ENCODE measurements around the gene SRPK1. TPM values are rescaled to one million over a fixed set of nuclear protein-coding genes. Genes with fewer than 3 reads are reported as not detected.

The SRPK1 gene
- total RNA-seq = 10 to 100 TPM; 33.1 to 55.5 TPM
- polyA plus RNA-seq (ENCODE audit: insufficient read length in 2 of 2) = 10 to 100 TPM; 41.1 to 43.5 TPM
- long read RNA-seq, donor 1, full-length matches to known transcripts = 2 of 8 reads
- long read RNA-seq, donor 1, partial matches to known transcripts = 6 of 8 reads
- long read RNA-seq, donor 1, other reads (novel, unspliced or antisense) = 0 of 8 reads
- long read RNA-seq, donor 2 = 0 reads
- long read RNA-seq, donor 3, full-length matches to known transcripts = 1 of 6 reads
- long read RNA-seq, donor 3, partial matches to known transcripts = 5 of 6 reads
- long read RNA-seq, donor 3, other reads (novel, unspliced or antisense) = 0 of 6 reads
- long read RNA-seq, donor 4, full-length matches to known transcripts = 4 of 10 reads
- long read RNA-seq, donor 4, partial matches to known transcripts = 6 of 10 reads
- long read RNA-seq, donor 4, other reads (novel, unspliced or antisense) = 0 of 10 reads

GRCh38 chr6:35920793-35921732, at the start of gene SRPK1:
SRPK1 (minus strand) TSS chr6:35921098; CDS start chr6:35921056, 42 bp downstream.
- Histone ChIP-seq H3K4me1 (ENCODE audit: control insufficient read depth, insufficient read depth, low read length) (peaks cover 10% of the 10 kb centered on the region), H3K4me3 (ENCODE audit: low read depth, low read length) (peak within 1 kb of the TSS; percentile 55), H3K36me3 (ENCODE audit: control insufficient read depth, insufficient read depth, low read length) (no peaks in the 10 kb centered on the region), H3K27ac (ENCODE audit: low read depth, low read length) (no peak within 1 kb of the TSS), H3K27me3 (ENCODE audit: control insufficient read depth, insufficient read depth, low read length) (no peaks in the 10 kb centered on the region), H3K9me3 (ENCODE audit: control insufficient read depth, insufficient read depth, low read length) (no peaks in the 10 kb centered on the region)
- DNase-seq (ENCODE audit: low read depth in 4 of 6, low spot score in 6 of 6) = peak; percentile 70 to 97 (median 84)
- 0% methylated on average over 58 of the region's 69 CpGs for WGBS (ENCODE audit: insufficient coverage)

GRCh38 chr6:35970181-35970580, 49.3 kb upstream of the SRPK1 start:
- H3K36me3 ChIP-seq (ENCODE audit: control insufficient read depth, insufficient read depth, low read length) = no peaks in the 10 kb centered on the region
- DNase-seq (ENCODE audit: low read depth in 4 of 6, low spot score in 6 of 6) = no peak
- H3K27ac ChIP-seq (ENCODE audit: low read depth, low read length) = no peak overlapping the region
- H3K9me3 ChIP-seq (ENCODE audit: control insufficient read depth, insufficient read depth, low read length) = no peaks in the 10 kb centered on the region
- H3K27me3 ChIP-seq (ENCODE audit: control insufficient read depth, insufficient read depth, low read length) = no peaks in the 10 kb centered on the region
- WGBS (ENCODE audit: insufficient coverage) = no CpG with 5 or more reads among the region's 4 CpGs
- H3K4me3 ChIP-seq (ENCODE audit: low read depth, low read length) = no peak overlapping the region
- H3K4me1 ChIP-seq (ENCODE audit: control insufficient read depth, insufficient read depth, low read length) = no peaks in the 10 kb centered on the region

- no peaks in the 10 kb centered on the region for H3K9me3 ChIP-seq (ENCODE audit: control insufficient read depth, insufficient read depth, low read length)
- H3K4me1 ChIP-seq (ENCODE audit: control insufficient read depth, insufficient read depth, low read length) = no peaks in the 10 kb centered on the region
- H3K4me3 ChIP-seq (ENCODE audit: low read depth, low read length) = no peak overlapping the region
- no peaks in the 10 kb centered on the region for H3K27me3 ChIP-seq (ENCODE audit: control insufficient read depth, insufficient read depth, low read length)
- no peaks in the 10 kb centered on the region for H3K36me3 ChIP-seq (ENCODE audit: control insufficient read depth, insufficient read depth, low read length)
- no peak overlapping the region for H3K27ac ChIP-seq (ENCODE audit: low read depth, low read length)
- DNase-seq (ENCODE audit: low read depth in 4 of 6, low spot score in 6 of 6) = peak in 1 of 6 donors; percentile 70
These were observed 48.7 kb upstream of the SRPK1 start for GRCh38 chr6:35969646-35970045.

GRCh38 chr6:35968821-35969220, 47.9 kb upstream of the SRPK1 start:
- no peak overlapping the region for H3K27ac ChIP-seq (ENCODE audit: low read depth, low read length)
- 100% methylated on average over 3 of the region's 4 CpGs for WGBS (ENCODE audit: insufficient coverage)
- DNase-seq (ENCODE audit: low read depth in 4 of 6, low spot score in 6 of 6) = peak in 1 of 6 donors; percentile 34

GRCh38 chr6:35967076-35967774, 46.3 kb upstream of the SRPK1 start:
- no peaks in the 10 kb centered on the region for H3K4me1 ChIP-seq (ENCODE audit: control insufficient read depth, insufficient read depth, low read length)
- H3K27me3 ChIP-seq (ENCODE audit: control insufficient read depth, insufficient read depth, low read length) = no peaks in the 10 kb centered on the region
- H3K4me3 ChIP-seq (ENCODE audit: low read depth, low read length) = no peak overlapping the region
- 100% methylated on average over 2 of the region's 4 CpGs for WGBS (ENCODE audit: insufficient coverage)
- no peak overlapping the region for H3K27ac ChIP-seq (ENCODE audit: low read depth, low read length)
- peak in 1 of 6 donors; percentile 67 for DNase-seq (ENCODE audit: low read depth in 4 of 6, low spot score in 6 of 6)
- no peaks in the 10 kb centered on the region for H3K9me3 ChIP-seq (ENCODE audit: control insufficient read depth, insufficient read depth, low read length)
- no peaks in the 10 kb centered on the region for H3K36me3 ChIP-seq (ENCODE audit: control insufficient read depth, insufficient read depth, low read length)

More at GRCh38 chr6:35968821-35969220, 47.9 kb upstream of the SRPK1 start:
- no peak overlapping the region for H3K4me3 ChIP-seq (ENCODE audit: low read depth, low read length)
- H3K27me3 ChIP-seq (ENCODE audit: control insufficient read depth, insufficient read depth, low read length) = no peaks in the 10 kb centered on the region
- H3K9me3 ChIP-seq (ENCODE audit: control insufficient read depth, insufficient read depth, low read length) = no peaks in the 10 kb centered on the region
- H3K36me3 ChIP-seq (ENCODE audit: control insufficient read depth, insufficient read depth, low read length) = no peaks in the 10 kb centered on the region
- H3K4me1 ChIP-seq (ENCODE audit: control insufficient read depth, insufficient read depth, low read length) = no peaks in the 10 kb centered on the region

GRCh38 chr6:35962779-35963560, 42.1 kb upstream of the SRPK1 start:
- WGBS (ENCODE audit: insufficient coverage) = 92% methylated on average over 11 of the region's 14 CpGs
- Histone ChIP-seq H3K4me1 (ENCODE audit: control insufficient read depth, insufficient read depth, low read length) (no peaks in the 10 kb centered on the region), H3K27me3 (ENCODE audit: control insufficient read depth, insufficient read depth, low read length) (no peaks in the 10 kb centered on the region), H3K4me3 (ENCODE audit: low read depth, low read length) (no peak overlapping the region), H3K9me3 (ENCODE audit: control insufficient read depth, insufficient read depth, low read length) (no peaks in the 10 kb centered on the region), H3K27ac (ENCODE audit: low read depth, low read length) (no peak overlapping the region), H3K36me3 (ENCODE audit: control insufficient read depth, insufficient read depth, low read length) (no peaks in the 10 kb centered on the region)
- no peak for DNase-seq (ENCODE audit: low read depth in 4 of 6, low spot score in 6 of 6)

GRCh38 chr6:35960187-35960586, 39.3 kb upstream of the SRPK1 start:
- Histone ChIP-seq H3K36me3 (ENCODE audit: control insufficient read depth, insufficient read depth, low read length) (no peaks in the 10 kb centered on the region), H3K27me3 (ENCODE audit: control insufficient read depth, insufficient read depth, low read length) (no peaks in the 10 kb centered on the region), H3K4me1 (ENCODE audit: control insufficient read depth, insufficient read depth, low read length) (no peaks in the 10 kb centered on the region), H3K9me3 (ENCODE audit: control insufficient read depth, insufficient read depth, low read length) (no peaks in the 10 kb centered on the region), H3K27ac (ENCODE audit: low read depth, low read length) (no peak overlapping the region), H3K4me3 (ENCODE audit: low read depth, low read length) (no peak overlapping the region)
- no peak for DNase-seq (ENCODE audit: low read depth in 4 of 6, low spot score in 6 of 6)
- no CpG with 5 or more reads among the region's 2 CpGs for WGBS (ENCODE audit: insufficient coverage)

- Histone ChIP-seq H3K36me3 (ENCODE audit: control insufficient read depth, insufficient read depth, low read length) (no peaks in the 10 kb centered on the region), H3K27me3 (ENCODE audit: control insufficient read depth, insufficient read depth, low read length) (no peaks in the 10 kb centered on the region), H3K4me1 (ENCODE audit: control insufficient read depth, insufficient read depth, low read length) (no peaks in the 10 kb centered on the region), H3K4me3 (ENCODE audit: low read depth, low read length) (no peak overlapping the region), H3K27ac (ENCODE audit: low read depth, low read length) (no peak overlapping the region), H3K9me3 (ENCODE audit: control insufficient read depth, insufficient read depth, low read length) (no peaks in the 10 kb centered on the region)
- no peak for DNase-seq (ENCODE audit: low read depth in 4 of 6, low spot score in 6 of 6)
- no CpG with 5 or more reads among the region's 4 CpGs for WGBS (ENCODE audit: insufficient coverage)
These were observed 35.1 kb upstream of the SRPK1 start for GRCh38 chr6:35955970-35956369.

- H3K36me3 ChIP-seq (ENCODE audit: control insufficient read depth, insufficient read depth, low read length) = no peaks in the 10 kb centered on the region
- DNase-seq (ENCODE audit: low read depth in 4 of 6, low spot score in 6 of 6) = no peak
- H3K27ac ChIP-seq (ENCODE audit: low read depth, low read length) = no peak overlapping the region
- no peaks in the 10 kb centered on the region for H3K9me3 ChIP-seq (ENCODE audit: control insufficient read depth, insufficient read depth, low read length)
- no peaks in the 10 kb centered on the region for H3K27me3 ChIP-seq (ENCODE audit: control insufficient read depth, insufficient read depth, low read length)
- no peak overlapping the region for H3K4me3 ChIP-seq (ENCODE audit: low read depth, low read length)
- 96% methylated on average over 5 of the region's 5 CpGs for WGBS (ENCODE audit: insufficient coverage)
- no peaks in the 10 kb centered on the region for H3K4me1 ChIP-seq (ENCODE audit: control insufficient read depth, insufficient read depth, low read length)
These were observed 34.6 kb upstream of the SRPK1 start for GRCh38 chr6:35955521-35955920.

All from spinal cord (tissue), 10 donors.